Neuronal stem cell (in vitro differentiated cells): ENCODE data around the gene OR52L1.

ENCODE experiments used
- DNase-seq: peaks from one replicate; pipeline ENCODE4 v3.0.0-alpha.2; 2013; ENCODE audit warnings: low spot score
- H2AFZ ChIP-seq: one replicate; pipeline ENCODE4 v1.6.1; 2013; ENCODE audit warnings: mild to moderate bottlenecking, low read length, inconsistent platforms
- H2AK5ac ChIP-seq: 2 replicates; pipeline ENCODE4 v1.6.1; 2013; ENCODE audit warnings: low read depth, mild to moderate bottlenecking, inconsistent platforms, low read length, moderate library complexity, mixed read lengths
- H2BK120ac ChIP-seq: 2 replicates; pipeline ENCODE4 v1.6.1; 2013; ENCODE audit warnings: low read depth, mild to moderate bottlenecking, inconsistent platforms, low read length, moderate library complexity, mixed read lengths
- H2BK12ac ChIP-seq: one replicate; pipeline ENCODE4 v1.6.1; 2013; ENCODE audit warnings: low read length, inconsistent platforms
- H2BK15ac ChIP-seq: 2 replicates; pipeline ENCODE4 v1.6.1; 2013; ENCODE audit warnings: mild to moderate bottlenecking, low read length, inconsistent platforms, mixed read lengths
- H2BK5ac ChIP-seq: one replicate; pipeline ENCODE4 v1.6.1; 2013; ENCODE audit warnings: inconsistent platforms, mild to moderate bottlenecking, low read length, moderate library complexity
- H3K14ac ChIP-seq: one replicate; pipeline ENCODE4 v1.6.1; 2013; ENCODE audit warnings: low read length, inconsistent platforms
- H3K18ac ChIP-seq: 2 replicates; pipeline ENCODE4 v1.6.1; 2013; ENCODE audit warnings: low read length, inconsistent platforms
- H3K23ac ChIP-seq: 2 replicates; pipeline ENCODE4 v1.6.1; 2013; ENCODE audit warnings: low read depth, mild to moderate bottlenecking, mixed read lengths, low read length, inconsistent platforms; ENCODE audit not compliant: poor library complexity
- H3K27ac ChIP-seq: replicated peaks from 3 replicates; pipeline ENCODE4 v1.5.1; 2013; ENCODE audit warnings: low read length, inconsistent platforms
- H3K27me3 ChIP-seq, 3 experiments: 2 replicates each; pipeline ENCODE4 v1.6.1; 2013; ENCODE audit warnings: low read length in 3 of 3, mild to moderate bottlenecking in 2 of 3, inconsistent platforms in 1 of 3, low read depth in 1 of 3, mixed read lengths in 1 of 3, moderate library complexity in 1 of 3; ENCODE audit not compliant: control insufficient read depth in 3 of 3, insufficient read depth in 3 of 3
- H3K36me3 ChIP-seq, 2 donors: replicated peaks in 1 of 2; 2 replicates each; pipeline ENCODE4 v1.6.1; 2013; ENCODE audit warnings: low read length in 2 of 2; ENCODE audit not compliant: control insufficient read depth in 2 of 2, insufficient read depth in 2 of 2
- H3K4ac ChIP-seq: 2 replicates; pipeline ENCODE4 v1.6.1; 2013; ENCODE audit warnings: inconsistent platforms, mild to moderate bottlenecking, low read length, moderate library complexity
- H3K4me1 ChIP-seq, 2 donors: 1 replicate in 1 of 2; 2 replicates in 1 of 2; pipeline ENCODE4 v1.6.1; 2013; ENCODE audit warnings: low read length in 2 of 2, low read depth in 1 of 2; ENCODE audit not compliant: control insufficient read depth in 2 of 2, insufficient read depth in 1 of 2
- H3K4me2 ChIP-seq: one replicate; pipeline ENCODE4 v1.6.1; 2013; ENCODE audit warnings: mild to moderate bottlenecking, low read length, inconsistent platforms; ENCODE audit not compliant: insufficient read depth, poor library complexity, severe bottlenecking
- H3K4me3 ChIP-seq, 2 donors: 2 replicates each; pipeline ENCODE4 v1.5.1; 2013; ENCODE audit warnings: low read length in 2 of 2, mild to moderate bottlenecking in 2 of 2, inconsistent platforms in 1 of 2, moderate library complexity in 1 of 2
- H3K79me1 ChIP-seq: one replicate; pipeline ENCODE4 v1.6.1; 2013; ENCODE audit warnings: low read depth, mild to moderate bottlenecking, inconsistent platforms, low read length, moderate library complexity
- H3K9ac ChIP-seq: one replicate; pipeline ENCODE4 v1.6.1; 2013; ENCODE audit warnings: mild to moderate bottlenecking, low read depth, low read length, inconsistent platforms; ENCODE audit not compliant: poor library complexity
- H3K9me3 ChIP-seq, 2 donors: replicated peaks in 1 of 2; 2 replicates each; pipeline versions ENCODE3 to v1.6.1; 2013; ENCODE audit warnings: low read length in 2 of 2, mild to moderate bottlenecking in 2 of 2, inconsistent platforms in 1 of 2, low read depth in 1 of 2, mixed read lengths in 1 of 2, moderate library complexity in 1 of 2; ENCODE audit not compliant: control insufficient read depth in 2 of 2, insufficient read depth in 1 of 2
- H4K8ac ChIP-seq: one replicate; pipeline ENCODE4 v1.6.1; 2013; ENCODE audit warnings: low read depth, mild to moderate bottlenecking, inconsistent platforms, low read length, moderate library complexity
- H4K91ac ChIP-seq: one replicate; pipeline ENCODE4 v1.6.1; 2013; ENCODE audit warnings: low read length, low read depth, mild to moderate bottlenecking, inconsistent platforms; ENCODE audit not compliant: poor library complexity
- WGBS, 2 donors: extraction: QIAGEN DNeasy Blood & Tissue Kit; methylation state at CpG; one replicate each; pipeline ENCODE4 v1.1.7; 2013; ENCODE audit warnings: missing lambda C conversion rate in 2 of 2, mixed read lengths in 1 of 2; ENCODE audit not compliant: insufficient read length in 2 of 2, insufficient replicate concordance in 1 of 2; ENCODE audit errors: extremely low coverage in 2 of 2; 5-methylcytosine and 5-hydroxymethylcytosine counted together

OR52L1 gene

GRCh38 chr11:6006395-6006794 is 19.6 kb upstream of the OR52L1 start:
- Histone ChIP-seq H2AFZ (no peak overlapping the region), H3K79me1 (no peaks in the 10 kb centered on the region), H4K91ac (no peak overlapping the region), H2BK5ac (no peak overlapping the region), H3K18ac (no peak overlapping the region), H3K14ac (no peak overlapping the region), H3K4ac (no peak overlapping the region), H2BK15ac (no peak overlapping the region), H3K27ac (no peak overlapping the region), H3K4me3 (no peak overlapping the region), H3K4me2 (no peak overlapping the region), H2BK12ac (no peak overlapping the region), H3K4me1 (no peaks in the 10 kb centered on the region), H2AK5ac (no peak overlapping the region), H2BK120ac (no peak overlapping the region), H4K8ac (no peak overlapping the region), H3K23ac (no peak overlapping the region), H3K9ac (no peak overlapping the region), H3K9me3 (no peaks in the 10 kb centered on the region), H3K27me3 (no peaks in the 10 kb centered on the region), H3K36me3 (no peaks in the 10 kb centered on the region)
- DNase-seq, result no peak

DNA sequence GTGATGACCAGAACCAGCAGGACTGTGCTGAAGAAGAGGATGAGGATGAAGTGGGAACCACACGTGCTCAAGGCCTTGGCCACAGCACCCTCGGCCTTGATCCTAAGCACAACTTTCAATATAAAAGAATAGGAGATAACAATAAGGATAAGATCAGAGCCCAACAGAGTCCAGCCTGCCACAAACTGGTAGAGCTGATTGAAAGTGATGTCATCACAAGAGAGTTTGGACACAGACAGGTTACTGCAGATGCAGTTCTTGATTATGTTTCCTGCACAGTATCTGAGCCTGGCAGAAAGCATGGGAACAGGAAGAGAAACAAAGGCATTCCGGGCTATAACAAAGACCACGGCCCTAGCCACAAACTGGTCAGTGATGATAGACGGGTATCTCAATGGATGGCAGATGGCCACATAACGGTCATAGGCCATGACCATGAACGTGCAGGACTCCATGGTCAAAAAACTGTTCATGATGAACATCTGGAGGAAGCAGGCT is 15.5 kb upstream of the OR52L1 start:
- Histone ChIP-seq H3K36me3 (no peaks in the 10 kb centered on the region), H3K27ac (no peak overlapping the region), H3K9me3 (no peaks in the 10 kb centered on the region), H2AFZ (no peak overlapping the region), H3K27me3 (no peaks in the 10 kb centered on the region), H3K9ac (no peak overlapping the region), H2AK5ac (no peak overlapping the region), H2BK15ac (no peak overlapping the region), H4K91ac (no peak overlapping the region), H3K14ac (no peak overlapping the region), H2BK12ac (no peak overlapping the region), H4K8ac (no peak overlapping the region), H3K79me1 (no peaks in the 10 kb centered on the region), H3K4ac (no peak overlapping the region), H3K23ac (no peak overlapping the region), H3K4me2 (no peak overlapping the region), H3K4me1 (no peaks in the 10 kb centered on the region), H2BK120ac (no peak overlapping the region), H3K18ac (no peak overlapping the region), H3K4me3 (no peak overlapping the region), H2BK5ac (no peak overlapping the region)
- no peak for DNase-seq
- no CpG with 5 or more reads among the region's 7 CpGs for WGBS, 2 donors

DNA sequence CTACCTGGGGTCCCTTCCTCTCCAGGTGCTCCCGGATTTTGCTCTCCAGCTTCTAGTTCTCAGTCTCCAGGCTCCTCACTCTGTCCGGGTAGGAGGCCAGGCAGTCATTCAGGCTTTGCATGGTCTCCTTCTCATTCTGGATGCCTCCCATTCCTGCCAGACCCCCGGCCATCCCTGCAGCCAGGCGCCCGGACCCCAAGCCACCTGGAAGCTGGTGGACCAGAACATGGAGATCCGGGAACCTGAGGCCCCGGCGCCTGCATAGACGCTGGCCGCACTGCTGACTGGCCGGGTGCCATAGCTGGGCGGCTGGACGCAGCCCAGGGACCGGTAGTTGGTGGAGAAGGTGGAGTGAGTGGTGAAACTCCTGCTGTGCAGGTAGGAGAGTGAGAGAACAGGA is 8.0 kb upstream of the OR52L1 start:
- Histone ChIP-seq H3K4me1 (no peaks in the 10 kb centered on the region), H3K36me3 (no peaks in the 10 kb centered on the region), H4K8ac (no peak overlapping the region), H2BK12ac (no peak overlapping the region), H2BK5ac (no peak overlapping the region), H2AK5ac (no peak overlapping the region), H3K14ac (no peak overlapping the region), H2BK15ac (no peak overlapping the region), H2BK120ac (no peak overlapping the region), H2AFZ (no peak overlapping the region), H3K4ac (no peak overlapping the region), H3K79me1 (no peaks in the 10 kb centered on the region), H3K18ac (no peak overlapping the region), H3K4me3 (no peak overlapping the region), H4K91ac (no peak overlapping the region), H3K9ac (no peak overlapping the region), H3K27ac (no peak overlapping the region), H3K23ac (no peak overlapping the region), H3K4me2 (no peak overlapping the region), H3K9me3 (no peaks in the 10 kb centered on the region), H3K27me3 (no peaks in the 10 kb centered on the region)
- WGBS, 2 donors, result no CpG with 5 or more reads among the region's 14 CpGs
- no peak for DNase-seq

GRCh38 chr11:5992604-5993251 is 5.9 kb upstream of the OR52L1 start:
- Histone ChIP-seq H3K27me3 (no peaks in the 10 kb centered on the region), H4K91ac (no peak overlapping the region), H3K23ac (no peak overlapping the region), H3K79me1 (no peaks in the 10 kb centered on the region), H3K9ac (no peak overlapping the region), H3K4ac (no peak overlapping the region), H2BK12ac (no peak overlapping the region), H2AK5ac (no peak overlapping the region), H3K4me2 (no peak overlapping the region), H3K18ac (no peak overlapping the region), H3K4me3 (no peak overlapping the region), H3K9me3 (no peaks in the 10 kb centered on the region), H2AFZ (no peak overlapping the region), H3K27ac (no peak overlapping the region), H3K4me1 (no peaks in the 10 kb centered on the region), H3K14ac (no peak overlapping the region), H2BK15ac (no peak overlapping the region), H2BK120ac (no peak overlapping the region), H3K36me3 (no peaks in the 10 kb centered on the region), H2BK5ac (no peak overlapping the region), H4K8ac (no peak overlapping the region)
- peak; percentile 14 for DNase-seq
- no CpG with 5 or more reads among the region's 3 CpGs for WGBS, 2 donors
